Mucosa of descending colon (tissue), 3 donors: Measurements from ENCODE around the gene SEC62. TPM values are rescaled to one million over a fixed set of nuclear protein-coding genes. Genes with fewer than 3 reads are reported as not detected.

Source experiments
- ATAC-seq: fragments of 200-7000 bp; cut with Tn5 transposase; one replicate; pipeline ENCODE4 v1.9.1; 2020; ENCODE audit warnings: mild to moderate bottlenecking, moderate library complexity
- DNase-seq, 3 donors: peaks; one replicate each; pipeline ENCODE4 v3.0.0-alpha.2; 2020
- H3K36me3 ChIP-seq: fragments of 200-600 bp; one replicate; pipeline ENCODE4 v1.8.0; 2021; ENCODE audit warnings: low read depth, mild to moderate bottlenecking
- H3K4me1 ChIP-seq: fragments of 200-600 bp; one replicate; pipeline ENCODE4 v1.8.0; 2021; ENCODE audit warnings: low read depth, mild to moderate bottlenecking
- H3K4me3 ChIP-seq: fragments of 200-600 bp; one replicate; pipeline ENCODE4 v1.8.0; 2021; ENCODE audit warnings: mild to moderate bottlenecking
- H3K9me3 ChIP-seq: fragments of 200-600 bp; one replicate; pipeline ENCODE4 v1.8.0; 2021; ENCODE audit warnings: mild to moderate bottlenecking
- CTCF ChIP-seq: fragments of 200-600 bp; IDR thresholded peaks from one replicate; pipeline ENCODE4 v1.8.0; 2022; ENCODE audit warnings: antibody characterized with exemption, mild to moderate bottlenecking
- intact Hi-C, 2 donors: fragments of 100-400 bp; cut with DNase I in 1 of 2; cut with micrococcal nuclease in 1 of 2; formaldehyde crosslinking; loops; one replicate each; pipeline versions ENCODE4 v1.11.0 to v1.11.1; 2022; cut with DNase I, micrococcal nuclease
- long read RNA-seq, 2 donors: library from polyadenylated mRNA; unstranded; transcript quantifications; one replicate each; pipeline ENCODE4 v2.0.0, GENCODE V29; 2019 to 2021
- total RNA-seq, 3 donors: library from RNA; stranded (reverse); fragmentation: NEBNext Ultra II Directional in 2 of 3; extraction: Animal tissue kit (Norgen Biotek cat#: 25700) in 2 of 3; gene quantifications; one replicate each; pipeline versions ENCODE4 v1.2.1 to v1.2.4, GENCODE V29; 2021 to 2023
- donor health status: DM: no; HTN: no; CAD: no; lungs with moderate emphysema.
- donor health status: DM: no; HTN: no; CAD: no.
- donor health status: DM: no; HTN: yes; CAD: no.

Gene SEC62
- 100 to 1,000 TPM in 1 of 3 donors, 10 to 100 TPM in 2; 83.2 to 166 (median 85.9) TPM for total RNA-seq
- long read RNA-seq, donor 1, full-length matches to known transcripts, result 73 of 189 reads
- long read RNA-seq, donor 1, partial matches to known transcripts, result 106 of 189 reads
- long read RNA-seq, donor 1, other reads (novel, unspliced or antisense), result 10 of 189 reads
- long read RNA-seq, donor 2, partial matches to known transcripts, result 88 of 89 reads
- long read RNA-seq, donor 2, other reads (novel, unspliced or antisense), result 1 of 89 reads

- peaks cover 16% of the 10 kb centered on the region for H3K4me1 ChIP-seq
- H3K36me3 ChIP-seq, result no peaks in the 10 kb centered on the region
- DNase-seq (peak; percentile 95 to 96 (median 96)), ATAC-seq (peak; percentile 98)
- intact Hi-C loops, result no loop called here
- no peak for TF ChIP-seq CTCF
- no peaks in the 10 kb centered on the region for H3K9me3 ChIP-seq
- H3K4me3 ChIP-seq, result peak within 1 kb of the TSS; percentile 90
Observed at GRCh38 chr3:169966428-169966950, at the start of gene SEC62. SEC62 (plus strand) TSS chr3:169966807; CDS start chr3:169966823, 16 bp downstream.

GRCh38 chr3:169923189-169923588 is 43.4 kb upstream of the SEC62 start:
- peak; percentile 95 for ATAC-seq
- H3K4me3 ChIP-seq, result no peak overlapping the region
- intact Hi-C loops, result no loop called here

GRCh38 chr3:169923831-169924230 is 42.8 kb upstream of the SEC62 start:
- no peaks in the 10 kb centered on the region for H3K36me3 ChIP-seq
- peaks cover 6% of the 10 kb centered on the region for H3K4me1 ChIP-seq
- no peak overlapping the region for H3K4me3 ChIP-seq
- no peak for ATAC-seq
- no peaks in the 10 kb centered on the region for H3K9me3 ChIP-seq
- DNase-seq, result no peak
- intact Hi-C loops, result no loop called here
- TF ChIP-seq CTCF, result no peak

More at GRCh38 chr3:169923189-169923588, 43.4 kb upstream of the SEC62 start:
- no peak for TF ChIP-seq CTCF
- peak; percentile 68 to 95 (median 85) for DNase-seq
- Histone ChIP-seq H3K9me3 (no peaks in the 10 kb centered on the region), H3K36me3 (no peaks in the 10 kb centered on the region), H3K4me1 (peaks cover 6% of the 10 kb centered on the region)

GRCh38 chr3:169929830-169930519 is 36.6 kb upstream of the SEC62 start:
- DNase-seq, result no peak
- Histone ChIP-seq H3K4me3 (no peak overlapping the region), H3K4me1 (no peaks in the 10 kb centered on the region), H3K36me3 (no peaks in the 10 kb centered on the region), H3K9me3 (no peaks in the 10 kb centered on the region)
- intact Hi-C loops, result no loop called here
- peak; percentile 40 for ATAC-seq
- TF ChIP-seq CTCF, result no peak

GRCh38 chr3:169930843-169931242 is 35.8 kb upstream of the SEC62 start:
- DNase-seq (no peak), ATAC-seq (no peak)
- no peak for TF ChIP-seq CTCF
- no peaks in the 10 kb centered on the region for H3K36me3 ChIP-seq
- H3K4me1 ChIP-seq, result no peaks in the 10 kb centered on the region
- no peak overlapping the region for H3K4me3 ChIP-seq
- intact Hi-C loops, result no loop called here
- no peaks in the 10 kb centered on the region for H3K9me3 ChIP-seq
